RPMI7951 (cell line): Measurements from ENCODE around the gene KLHDC4. TPM values are rescaled to one million over a fixed set of nuclear protein-coding genes. Genes with fewer than 3 reads are reported as not detected.

Experiments used
- DNase-seq: peaks from one replicate; pipeline ENCODE4 v3.0.0-alpha.2; 2012; ENCODE audit warnings: low read depth
- total RNA-seq: library from RNA; depleted of rRNA; stranded (reverse); fragments of >200 nt; shearing (Covaris generic); gene quantifications from 2 replicates; pipeline ENCODE4 v1.2.3, GENCODE V29; 2014; rRNA removed

Gene KLHDC4
- total RNA-seq, 1 experiment from 2014 or later: 16.0 TPM

DNA sequence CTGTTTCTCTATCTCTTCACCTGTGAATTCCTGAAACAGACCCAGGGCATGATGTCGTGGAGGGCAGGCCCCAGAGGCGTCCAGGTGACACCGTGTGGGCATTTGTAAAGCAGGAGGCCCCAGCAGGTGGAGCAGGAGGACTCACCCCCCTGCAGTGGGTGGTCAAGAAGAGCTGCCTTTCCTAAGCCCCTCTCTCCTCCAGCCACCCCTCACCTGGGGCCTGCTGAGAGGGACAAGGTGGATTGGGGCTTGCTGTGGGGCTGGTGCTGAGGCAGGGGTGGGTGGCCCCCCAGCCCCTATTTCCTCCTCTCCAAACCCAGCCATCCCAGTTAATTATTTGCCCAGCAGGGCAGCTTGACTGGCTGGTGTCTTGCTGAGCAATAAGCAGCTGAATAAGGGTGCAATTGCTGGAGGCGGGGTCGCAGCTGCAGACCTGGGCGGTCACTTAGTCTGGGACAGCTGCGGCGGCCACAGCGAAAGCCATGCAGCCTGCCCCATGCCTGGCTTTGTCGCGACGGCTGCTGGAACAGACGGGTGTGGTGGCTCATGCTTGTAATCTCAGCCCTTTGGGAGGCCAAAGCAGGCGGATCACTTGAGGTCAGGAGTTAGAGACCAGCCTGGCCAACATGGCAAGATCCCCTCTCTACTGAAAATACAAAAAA lies 107.1 kb downstream of the KLHDC4 start:
- DNase-seq: no peak

Other genes starting within 250 kb of the KLHDC4 start
- gene JPH3, start 163.5 kb downstream of the KLHDC4 start, total RNA-seq: not detected in 2 replicates
- 27.3 and 31.8 TPM in 2 replicates for gene SLC7A5, start 103.5 kb upstream of the KLHDC4 start, total RNA-seq
- not detected in 2 replicates for gene CA5A, start 170.5 kb upstream of the KLHDC4 start, total RNA-seq
- gene BANP, start 185.4 kb upstream of the KLHDC4 start, total RNA-seq: 15.3 and 15.5 TPM in 2 replicates